HG02884 (cell line): ENCODE data around the gene SEPTIN6.
"Not testable (repeated sequence)": the region's sequence is repeated elsewhere in the genome, so short reads cannot be mapped to it uniquely, and the experiment has no call there.

Experiments used
- ATAC-seq: cut with Tn5 transposase; IDR thresholded peaks from one replicate; pipeline ENCODE4 v1.9.1; 2021; ENCODE audit warnings: mild to moderate bottlenecking, moderate library complexity; ENCODE audit not compliant: unreplicated experiment

SEPTIN6 gene

GRCh38 chrX:119692191-119693039 lies 553 bp downstream of the SEPTIN6 start:
- ATAC-seq: no peak

DNA sequence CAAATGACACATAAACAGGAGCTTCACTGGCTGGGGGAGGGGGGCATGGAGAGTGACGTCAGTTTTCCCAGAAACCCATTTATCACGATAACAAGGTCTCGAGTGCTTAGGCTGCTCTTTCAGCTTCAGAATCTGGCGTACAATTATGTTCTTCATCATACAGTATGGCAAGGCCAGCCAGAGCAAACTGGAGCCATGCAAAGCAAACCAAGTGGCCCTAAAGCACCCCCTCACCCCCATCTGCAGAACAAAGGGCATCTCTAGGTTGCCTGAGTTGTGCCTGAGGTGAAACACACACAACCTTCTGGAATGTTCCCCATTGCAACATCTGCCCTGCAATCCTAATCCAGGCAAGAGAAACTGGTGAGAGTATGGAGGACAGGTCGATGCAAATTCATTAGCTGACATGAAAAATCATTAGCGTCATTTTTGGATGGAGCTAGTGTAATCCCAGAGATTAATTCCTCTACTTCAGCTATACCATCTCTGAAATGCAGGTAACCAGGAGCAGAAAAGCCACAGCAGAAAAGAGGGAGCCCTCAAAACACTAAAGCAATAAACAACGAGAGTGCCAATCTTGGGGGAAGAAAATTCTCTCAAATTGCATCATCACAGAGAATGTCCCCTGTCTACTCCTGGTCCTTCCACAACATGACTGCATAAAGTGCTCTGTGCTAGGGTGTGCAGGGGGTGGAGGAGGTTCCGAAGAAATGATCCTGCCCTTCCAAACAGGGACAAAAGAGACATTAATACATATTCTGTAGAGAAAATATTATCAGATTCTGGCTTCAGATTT lies 1.8 kb downstream of the SEPTIN6 start:
- no peak for ATAC-seq

GRCh38 chrX:119688911-119689321 lies 4.1 kb downstream of the SEPTIN6 start:
- no peak for ATAC-seq

DNA sequence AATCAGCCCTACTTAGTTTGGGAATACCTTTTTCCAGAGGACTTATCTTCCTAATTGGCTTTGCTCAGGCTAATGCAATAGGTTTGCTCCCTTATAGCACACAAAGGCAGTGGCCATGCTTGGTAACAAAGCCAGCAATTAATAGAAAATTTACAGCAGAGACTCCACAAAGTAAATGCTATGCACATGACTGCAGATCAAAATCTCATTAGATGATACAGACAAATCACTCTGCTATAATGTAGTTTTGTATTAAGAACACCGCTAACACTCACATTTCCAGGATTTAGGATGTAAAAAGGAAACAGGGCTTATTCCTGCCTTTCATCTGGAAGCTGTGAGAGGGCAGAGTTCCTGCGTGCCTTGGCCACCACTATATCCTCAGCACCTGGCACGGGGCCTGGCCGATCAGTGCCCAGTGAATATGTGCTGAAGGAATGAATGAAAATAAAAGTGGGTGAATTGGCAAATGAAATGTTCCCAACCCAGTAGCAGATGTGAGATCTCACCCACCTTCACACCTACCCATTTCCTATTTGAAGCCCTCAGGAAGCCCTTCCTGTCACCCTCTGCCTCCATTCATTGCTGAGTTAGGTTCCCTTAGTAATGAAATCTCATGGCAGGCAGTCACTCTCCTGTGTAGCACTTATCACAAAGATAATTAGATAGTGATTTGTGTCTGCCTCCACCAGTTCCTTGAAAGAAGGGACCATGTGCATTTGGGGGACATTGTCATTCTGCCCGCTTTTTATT lies 5.1 kb downstream of the SEPTIN6 start:
- ATAC-seq: no peak

GRCh38 chrX:119686087-119686691 lies 6.8 kb downstream of the SEPTIN6 start:
- no peak for ATAC-seq

DNA sequence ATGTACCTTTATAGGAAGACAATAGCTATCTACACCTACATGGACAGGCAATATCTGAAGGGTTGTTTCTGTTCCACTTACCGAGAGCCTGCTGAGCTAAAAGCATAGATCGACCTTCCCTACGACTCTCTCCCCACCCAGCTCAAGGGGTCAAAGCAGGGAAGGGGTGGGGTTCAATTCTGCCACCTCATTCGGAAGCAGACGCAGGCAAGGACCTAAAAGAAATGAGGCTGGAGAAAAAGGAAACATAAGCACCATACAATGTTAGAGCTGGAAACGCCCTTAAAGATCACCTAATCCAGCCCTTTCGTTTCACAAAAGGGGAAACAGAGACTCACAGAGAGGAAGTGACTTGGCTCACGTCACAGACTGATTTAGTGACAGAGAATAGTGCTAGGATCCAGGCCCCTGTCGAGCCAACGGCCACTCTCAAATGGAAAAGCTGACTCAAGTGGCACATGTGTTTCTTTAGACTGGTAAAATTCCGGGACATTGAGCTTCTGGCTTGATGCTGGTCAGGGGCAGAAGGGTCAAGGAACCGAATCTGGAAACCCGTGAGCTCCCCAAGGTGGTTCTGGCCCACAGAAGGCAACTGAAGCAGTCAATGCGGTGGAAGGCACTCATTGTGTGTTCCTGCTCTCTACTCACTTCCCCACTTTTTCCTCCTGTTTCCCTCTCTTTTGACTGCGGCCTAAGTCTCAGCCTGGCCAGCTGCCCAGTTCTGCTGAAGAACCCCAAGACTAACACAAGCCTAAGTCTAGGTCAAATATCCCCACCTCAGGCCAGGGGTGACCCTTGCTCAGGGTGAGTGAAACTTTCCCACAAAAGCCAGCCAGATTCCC lies 7.5 kb downstream of the SEPTIN6 start:
- no peak for ATAC-seq

- ATAC-seq: no peak
Measured at GRCh38 chrX:119684916-119685224, 8.1 kb downstream of the SEPTIN6 start.

GRCh38 chrX:119684312-119684711 lies 8.7 kb downstream of the SEPTIN6 start:
- ATAC-seq: not testable (repeated sequence)

- no peak for ATAC-seq
Measured at GRCh38 chrX:119682019-119682989, 10.7 kb downstream of the SEPTIN6 start.

- ATAC-seq: no peak
Measured at GRCh38 chrX:119677654-119677981, 15.3 kb downstream of the SEPTIN6 start.

DNA sequence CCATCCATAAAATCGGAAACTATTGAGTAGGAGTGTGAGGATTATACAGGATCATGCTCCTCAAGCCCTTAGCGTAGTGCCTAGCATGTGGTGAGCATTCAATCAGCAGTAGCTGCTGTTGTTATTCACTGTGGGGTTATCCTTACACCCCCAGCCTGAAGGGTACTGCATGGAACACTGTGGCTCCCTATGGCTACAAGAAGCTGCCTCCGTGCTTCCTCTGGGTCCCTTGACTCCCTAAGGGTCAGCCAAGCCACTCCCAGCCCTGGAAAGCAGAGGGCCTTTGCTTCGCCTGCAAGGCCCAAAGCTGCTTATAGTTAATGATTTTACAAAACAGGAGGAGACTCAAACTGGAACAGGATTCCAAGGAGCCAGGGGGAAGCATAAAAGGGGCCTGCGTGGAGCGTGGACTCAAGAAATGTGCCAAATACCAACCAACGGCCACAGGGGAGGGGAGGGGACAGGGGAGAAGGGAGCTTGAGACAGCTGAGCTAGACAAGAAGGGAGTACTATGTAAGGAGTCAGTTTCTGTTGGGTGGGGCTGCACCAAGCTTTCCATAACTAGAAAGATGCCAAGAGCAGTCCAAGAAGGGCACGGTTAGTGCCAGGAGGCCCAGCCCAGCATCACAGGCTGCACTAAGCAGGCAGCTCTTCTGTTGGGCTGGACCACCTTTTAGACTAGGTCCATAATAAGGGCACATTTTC lies 15.9 kb downstream of the SEPTIN6 start:
- ATAC-seq: no peak

GRCh38 chrX:119673336-119673735 lies 19.6 kb downstream of the SEPTIN6 start:
- no peak for ATAC-seq

DNA sequence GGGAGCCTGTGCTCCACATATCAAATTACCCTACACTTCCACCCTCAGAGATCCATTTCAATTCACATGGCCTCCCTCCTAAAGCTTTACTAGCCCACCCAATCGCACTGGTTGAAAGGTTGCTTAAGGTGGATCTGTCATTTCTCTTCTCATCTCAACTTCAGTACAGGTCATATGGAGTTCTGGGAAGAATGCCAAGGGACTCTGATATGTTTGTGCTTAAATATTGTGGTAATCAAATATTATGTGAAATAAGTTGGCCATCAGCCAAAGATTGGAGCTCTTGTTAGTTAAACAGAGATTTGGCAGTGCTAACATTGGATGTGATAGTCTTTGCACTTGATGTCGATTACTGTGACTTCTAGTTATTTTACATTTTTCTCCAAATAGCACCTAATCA lies 20.5 kb downstream of the SEPTIN6 start:
- ATAC-seq: no peak

- no peak for ATAC-seq
Measured at GRCh38 chrX:119669424-119670037, 23.4 kb downstream of the SEPTIN6 start.

GRCh38 chrX:119667111-119667878 lies 25.7 kb downstream of the SEPTIN6 start:
- no peak for ATAC-seq

- ATAC-seq: not testable (repeated sequence)
Measured at GRCh38 chrX:119664877-119665276, 28.1 kb downstream of the SEPTIN6 start.

- no peak for ATAC-seq
Measured at GRCh38 chrX:119661486-119661885, 31.5 kb downstream of the SEPTIN6 start.
